GM12891 (cell line): Measurements from ENCODE around the gene CMSS1.

Experiments used
- PAX5 ChIP-seq: IDR thresholded peaks from 2 replicates; pipeline ENCODE4 v1.6.1; 2011; ENCODE audit warnings: low read length, moderate library complexity, mild to moderate bottlenecking; ENCODE audit not compliant: insufficient read depth, severe bottlenecking
- POLR2A ChIP-seq: IDR thresholded peaks from 2 replicates; pipeline ENCODE4 v1.6.1; 2011; ENCODE audit warnings: low read depth, low read length, control low read depth
- POLR2AphosphoS5 ChIP-seq: IDR thresholded peaks from 2 replicates; pipeline ENCODE4 v1.6.1; 2011; ENCODE audit warnings: low read depth, low read length, control low read depth
- POU2F2 ChIP-seq: IDR thresholded peaks from 2 replicates; pipeline ENCODE4 v1.6.1; 2011; ENCODE audit warnings: low read depth, mild to moderate bottlenecking, control low read depth, low read length, moderate library complexity
- SPI1 ChIP-seq: IDR thresholded peaks from 2 replicates; pipeline ENCODE4 v1.6.1; 2011; ENCODE audit warnings: low read depth, low read length, control low read depth
- TAF1 ChIP-seq: IDR thresholded peaks from 2 replicates; pipeline ENCODE4 v1.6.1; 2011; ENCODE audit warnings: low read depth, low read length, control low read depth

- TF ChIP-seq POLR2A (no peak), POLR2AphosphoS5 (no peak), TAF1 (no peak), SPI1 (no peak), POU2F2 (no peak), PAX5 (no peak)
Measured at GRCh38 chr3:99954914-99955644, 137.4 kb downstream of the CMSS1 start.
